H7 (cell line): ENCODE results near the gene CHST3. TPM values are rescaled to one million over a fixed set of nuclear protein-coding genes. Genes with fewer than 3 reads are reported as not detected.

Source experiments
- DNase-seq: peaks from one replicate; pipeline ENCODE4 v3.0.0; 2012
- H3K27me3 ChIP-seq: 2 replicates; pipeline ENCODE4 v1.6.0; 2011; ENCODE audit warnings: mild to moderate bottlenecking, low read length; ENCODE audit not compliant: control insufficient read depth, insufficient read depth
- H3K36me3 ChIP-seq: replicated peaks from 2 replicates; pipeline ENCODE4 v1.5.1; 2011; ENCODE audit warnings: low read length; ENCODE audit not compliant: control insufficient read depth, insufficient read depth
- H3K4me3 ChIP-seq: 2 replicates; pipeline ENCODE4 v1.5.1; 2011; ENCODE audit warnings: low read depth, mild to moderate bottlenecking, control low read depth, low read length, moderate library complexity; ENCODE audit not compliant: insufficient read depth
- total RNA-seq: library from RNA; depleted of rRNA; stranded (reverse); fragments of >200 nt; shearing (Covaris generic); gene quantifications from 2 replicates; pipeline ENCODE4 v1.2.3, GENCODE V29; 2014

Gene CHST3
- total RNA-seq, 1 experiment from 2014 or later: 4.1 TPM

GRCh38 chr10:71939304-71939703, 24.9 kb upstream of the CHST3 start:
- no peaks in the 10 kb centered on the region for H3K36me3 ChIP-seq
- no peak for DNase-seq
- no peaks in the 10 kb centered on the region for H3K27me3 ChIP-seq
- no peak overlapping the region for H3K4me3 ChIP-seq

GRCh38 chr10:71939861-71940474, 24.2 kb upstream of the CHST3 start:
- no peak overlapping the region for H3K4me3 ChIP-seq
- no peaks in the 10 kb centered on the region for H3K27me3 ChIP-seq
- H3K36me3 ChIP-seq: no peaks in the 10 kb centered on the region
- DNase-seq: peak; percentile 30

GRCh38 chr10:71940752-71941151, 23.4 kb upstream of the CHST3 start:
- no peak overlapping the region for H3K4me3 ChIP-seq
- no peaks in the 10 kb centered on the region for H3K36me3 ChIP-seq
- DNase-seq: no peak
- H3K27me3 ChIP-seq: no peaks in the 10 kb centered on the region

GRCh38 chr10:71941318-71941717, 22.9 kb upstream of the CHST3 start:
- no peaks in the 10 kb centered on the region for H3K27me3 ChIP-seq
- no peak for DNase-seq
- H3K4me3 ChIP-seq: no peak overlapping the region
- no peaks in the 10 kb centered on the region for H3K36me3 ChIP-seq

GRCh38 chr10:71945819-71946474, 18.2 kb upstream of the CHST3 start:
- Histone ChIP-seq H3K27me3 (no peaks in the 10 kb centered on the region), H3K4me3 (no peak overlapping the region), H3K36me3 (no peaks in the 10 kb centered on the region)
- no peak for DNase-seq

GRCh38 chr10:71946700-71947099, 17.5 kb upstream of the CHST3 start:
- H3K4me3 ChIP-seq: no peak overlapping the region
- no peaks in the 10 kb centered on the region for H3K27me3 ChIP-seq
- H3K36me3 ChIP-seq: no peaks in the 10 kb centered on the region
- no peak for DNase-seq

GRCh38 chr10:71948496-71949067, 15.6 kb upstream of the CHST3 start:
- Histone ChIP-seq H3K36me3 (no peaks in the 10 kb centered on the region), H3K27me3 (no peaks in the 10 kb centered on the region), H3K4me3 (no peak overlapping the region)
- no peak for DNase-seq

- Histone ChIP-seq H3K36me3 (no peaks in the 10 kb centered on the region), H3K4me3 (no peak overlapping the region), H3K27me3 (no peaks in the 10 kb centered on the region)
- no peak for DNase-seq
These were observed 13.5 kb upstream of the CHST3 start for GRCh38 chr10:71950683-71951082.

GRCh38 chr10:71952745-71953144, 11.4 kb upstream of the CHST3 start:
- Histone ChIP-seq H3K4me3 (no peak overlapping the region), H3K36me3 (no peaks in the 10 kb centered on the region), H3K27me3 (no peaks in the 10 kb centered on the region)
- no peak for DNase-seq

GRCh38 chr10:71957546-71958275, 6.5 kb upstream of the CHST3 start:
- Histone ChIP-seq H3K27me3 (peaks cover 2% of the 10 kb centered on the region), H3K4me3 (no peak overlapping the region)
- DNase-seq: no peak

GRCh38 chr10:71959526-71959925, 4.7 kb upstream of the CHST3 start:
- DNase-seq: no peak
- Histone ChIP-seq H3K27me3 (peaks cover 15% of the 10 kb centered on the region), H3K36me3 (no peaks in the 10 kb centered on the region), H3K4me3 (no peak overlapping the region)

More at GRCh38 chr10:71957546-71958275, 6.5 kb upstream of the CHST3 start:
- H3K36me3 ChIP-seq: no peaks in the 10 kb centered on the region

- no peak for DNase-seq
- no peak overlapping the region for H3K4me3 ChIP-seq
- peaks cover 28% of the 10 kb centered on the region for H3K27me3 ChIP-seq
- H3K36me3 ChIP-seq: no peaks in the 10 kb centered on the region
These were observed 2.4 kb upstream of the CHST3 start for GRCh38 chr10:71961831-71962230.

GRCh38 chr10:71962901-71963300, 1.3 kb upstream of the CHST3 start:
- Histone ChIP-seq H3K4me3 (no peak overlapping the region), H3K36me3 (no peaks in the 10 kb centered on the region), H3K27me3 (peaks cover 28% of the 10 kb centered on the region)
- DNase-seq: no peak

GRCh38 chr10:71963351-71964097, 671 bp upstream of the CHST3 start:
- H3K36me3 ChIP-seq: no peaks in the 10 kb centered on the region
- H3K27me3 ChIP-seq: peaks cover 28% of the 10 kb centered on the region
- peak overlapping the region; percentile 77 for H3K4me3 ChIP-seq
- DNase-seq: peak; percentile 85
